EH (cell line): Measurements from ENCODE around the gene AQP4.

Experiments
- DNase-seq: peaks from one replicate; pipeline ENCODE4 v3.0.0-alpha.2; 2015; ENCODE audit warnings: low read depth

AQP4 gene

GRCh38 chr18:26840965-26841364, 24.5 kb downstream of the AQP4 start:
- DNase-seq = no peak

DNA sequence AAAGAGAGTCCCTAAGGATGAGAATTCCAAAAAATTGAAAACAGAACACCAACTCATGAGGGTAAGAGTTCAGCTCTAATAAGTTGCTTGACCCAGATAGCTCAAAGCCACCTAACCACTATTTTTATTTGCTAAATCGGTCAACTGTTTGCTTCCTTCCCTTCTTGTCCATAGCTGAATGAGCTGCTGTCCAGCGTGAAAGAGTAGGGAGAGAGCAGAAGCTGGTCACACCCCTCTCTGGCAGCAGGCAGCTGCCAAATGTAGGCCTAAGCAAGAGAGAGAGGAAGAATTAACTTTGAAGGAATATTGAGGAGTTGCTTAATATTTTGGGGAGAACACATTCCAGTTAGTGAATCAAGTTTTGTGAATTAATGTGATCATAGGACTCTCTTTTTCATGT, 25.9 kb downstream of the AQP4 start:
- no peak for DNase-seq

GRCh38 chr18:26832302-26832701, 33.2 kb downstream of the AQP4 start:
- DNase-seq = no peak

DNA sequence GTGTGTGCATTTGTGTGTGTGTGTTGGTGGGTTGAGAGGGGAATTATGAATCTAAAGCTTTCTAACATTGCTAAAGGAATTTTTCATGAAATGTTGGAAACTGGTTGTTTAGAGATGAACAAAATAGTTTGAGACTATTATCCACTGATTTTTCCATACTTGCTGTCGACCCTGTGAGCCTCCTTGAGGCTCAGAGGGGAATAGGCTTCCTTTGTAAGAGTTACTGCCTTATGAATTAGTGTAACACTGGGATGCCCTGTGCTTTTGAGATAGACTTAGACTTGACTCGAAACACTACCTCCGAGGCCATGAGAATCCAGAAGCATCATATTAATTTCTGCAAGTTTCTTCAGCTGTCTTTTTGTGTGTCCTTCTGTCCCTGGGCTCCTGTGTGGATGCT, 37.9 kb downstream of the AQP4 start:
- no peak for DNase-seq

DNA sequence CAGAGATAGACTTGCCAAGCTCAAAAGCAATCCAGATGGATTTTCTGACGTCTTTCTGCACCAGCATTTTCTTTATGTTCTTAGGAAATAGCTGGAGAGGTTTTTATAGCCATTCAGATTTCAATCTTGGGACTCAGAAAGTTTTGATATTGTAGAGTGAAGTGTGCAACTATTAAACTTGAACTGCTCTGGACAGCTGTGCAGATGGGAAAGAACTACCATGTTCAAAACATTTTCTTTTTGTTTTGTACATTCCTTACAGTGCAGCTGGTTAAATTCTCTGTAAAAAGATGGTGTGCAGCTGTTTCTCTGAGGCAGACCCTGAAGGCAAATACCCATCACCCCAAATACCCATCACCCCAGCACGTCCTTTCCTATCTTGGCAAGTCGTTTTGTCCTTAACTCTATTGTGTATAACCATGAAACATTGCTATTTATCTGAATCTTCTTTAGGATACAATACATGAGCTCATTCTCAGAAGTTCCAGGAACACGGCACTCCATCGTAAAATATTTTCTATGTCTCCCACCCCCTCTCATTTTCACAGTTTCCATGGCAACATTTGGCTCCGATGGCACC, 38.8 kb downstream of the AQP4 start:
- no peak for DNase-seq

GRCh38 chr18:26821181-26821580, 44.3 kb downstream of the AQP4 start:
- no peak for DNase-seq

DNA sequence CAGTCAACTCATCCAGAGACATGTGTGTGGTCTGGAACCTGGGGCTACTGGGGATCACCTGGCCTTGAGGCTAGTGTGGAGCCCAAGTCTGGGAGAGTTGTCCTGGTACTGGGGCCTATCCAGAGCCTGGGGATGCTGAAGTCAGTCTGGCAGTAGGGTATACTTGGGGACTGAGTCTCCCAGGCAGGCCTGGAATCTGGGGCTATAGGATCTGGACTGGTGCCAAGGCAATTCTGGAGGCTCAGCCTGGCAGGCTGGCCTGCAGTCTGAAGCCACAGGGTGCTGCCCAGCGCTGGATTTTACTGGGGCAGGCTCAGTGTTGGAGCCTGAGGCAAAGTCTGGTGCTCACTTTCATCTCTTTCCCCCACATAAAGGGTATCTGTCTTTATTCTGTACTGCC, 46.5 kb downstream of the AQP4 start:
- no peak for DNase-seq

DNA sequence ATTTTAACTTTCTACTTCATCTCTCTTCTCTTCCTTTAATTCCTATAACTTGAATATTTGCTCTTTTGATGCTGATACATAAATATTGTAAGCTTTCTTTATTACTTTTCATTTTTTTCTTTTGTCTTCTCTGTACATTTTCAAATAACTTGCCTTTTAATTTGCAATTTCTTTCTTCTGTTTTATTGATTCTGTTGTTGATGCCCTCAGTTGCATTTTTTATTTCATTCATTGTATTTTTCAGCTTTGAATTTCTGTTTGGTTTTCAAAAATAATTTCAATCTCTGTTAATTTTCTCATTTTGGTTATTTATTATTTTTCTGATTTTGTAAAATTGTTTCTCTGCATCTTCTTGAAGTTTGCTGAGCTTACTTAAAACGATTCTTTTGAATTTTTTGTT, 47.0 kb downstream of the AQP4 start:
- DNase-seq = no peak

GRCh38 chr18:26813043-26813442, 52.5 kb downstream of the AQP4 start:
- no peak for DNase-seq

- DNase-seq = no peak
Observed at GRCh38 chr18:26812462-26812861, 53.0 kb downstream of the AQP4 start.

GRCh38 chr18:26809346-26809745, 56.2 kb downstream of the AQP4 start:
- DNase-seq = no peak

GRCh38 chr18:26806224-26806623, 59.3 kb downstream of the AQP4 start:
- no peak for DNase-seq

DNA sequence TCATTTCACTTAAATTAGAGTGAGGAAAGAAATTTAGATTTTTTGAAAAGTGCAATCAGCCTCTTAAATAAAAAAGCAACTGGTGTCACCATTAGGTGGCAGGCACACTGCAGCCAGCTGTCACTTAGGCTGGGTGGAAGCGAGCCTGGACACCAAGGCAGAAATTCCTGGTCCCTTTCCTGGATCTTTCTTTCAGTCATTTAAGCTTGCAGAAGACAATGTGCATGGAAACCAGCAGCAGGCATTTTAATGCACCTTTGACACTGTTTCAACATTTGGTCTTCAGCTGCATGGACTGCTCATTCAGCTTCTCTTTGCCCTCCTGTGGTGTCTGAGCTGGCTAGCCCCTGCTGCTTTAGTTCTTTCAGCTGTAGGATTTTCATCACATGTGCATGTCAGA, 61.0 kb downstream of the AQP4 start:
- DNase-seq = no peak

- DNase-seq = no peak
Observed at GRCh38 chr18:26803643-26804042, 61.9 kb downstream of the AQP4 start.

- DNase-seq = no peak
Observed at GRCh38 chr18:26802330-26803200, 62.9 kb downstream of the AQP4 start.
